Measurements from ENCODE around the gene TTLL5. TPM values are rescaled to one million over a fixed set of nuclear protein-coding genes. Genes with fewer than 3 reads are reported as not detected.

TTLL5 gene
- total RNA-seq, 1 donor: 29.5 TPM

GRCh38 chr14:75625034-75625433 lies 36.0 kb upstream of the TTLL5 start:
- no peak overlapping the region for H3K4me3 ChIP-seq (ENCODE audit: low read depth, low read length)
- no peak for DNase-seq (ENCODE audit: low read depth)
- TF ChIP-seq CTCF (IDR thresholded peaks at IDR 0.05; ENCODE audit: insufficient read depth, low read length): no peak

GRCh38 chr14:75626396-75626795 lies 34.6 kb upstream of the TTLL5 start:
- no peak for TF ChIP-seq CTCF (IDR thresholded peaks at IDR 0.05; ENCODE audit: insufficient read depth, low read length)
- H3K4me3 ChIP-seq (ENCODE audit: low read depth, low read length): no peak overlapping the region
- no peak for DNase-seq (ENCODE audit: low read depth)

- no peak overlapping the region for H3K4me3 ChIP-seq (ENCODE audit: low read depth, low read length)
- DNase-seq (ENCODE audit: low read depth): no peak
- no peak for TF ChIP-seq CTCF (IDR thresholded peaks at IDR 0.05; ENCODE audit: insufficient read depth, low read length)
These were observed 34.2 kb upstream of the TTLL5 start for GRCh38 chr14:75626863-75627262.

- no peak for TF ChIP-seq CTCF (IDR thresholded peaks at IDR 0.05; ENCODE audit: insufficient read depth, low read length)
- DNase-seq (ENCODE audit: low read depth): no peak
- H3K4me3 ChIP-seq (ENCODE audit: low read depth, low read length): no peak overlapping the region
These were observed 33.6 kb upstream of the TTLL5 start for GRCh38 chr14:75627406-75627805.

- no peak for DNase-seq (ENCODE audit: low read depth)
These were observed 32.2 kb upstream of the TTLL5 start for GRCh38 chr14:75628816-75629215.

GRCh38 chr14:75630695-75631452 lies 30.2 kb upstream of the TTLL5 start:
- no peak for TF ChIP-seq CTCF (IDR thresholded peaks at IDR 0.05; ENCODE audit: insufficient read depth, low read length)
- no peak for DNase-seq (ENCODE audit: low read depth)
- H3K4me3 ChIP-seq (ENCODE audit: low read depth, low read length): no peak overlapping the region

More at GRCh38 chr14:75628816-75629215, 32.2 kb upstream of the TTLL5 start:
- no peak overlapping the region for H3K4me3 ChIP-seq (ENCODE audit: low read depth, low read length)
- no peak for TF ChIP-seq CTCF (IDR thresholded peaks at IDR 0.05; ENCODE audit: insufficient read depth, low read length)

- no peak overlapping the region for H3K4me3 ChIP-seq (ENCODE audit: low read depth, low read length)
- peak; percentile 6 for DNase-seq (ENCODE audit: low read depth)
- TF ChIP-seq CTCF (IDR thresholded peaks at IDR 0.05; ENCODE audit: insufficient read depth, low read length): no peak
These were observed 29.6 kb upstream of the TTLL5 start for GRCh38 chr14:75631453-75631831.

Data from fibroblast of the aortic adventitia (primary cell).